Progenitor cell of endocrine pancreas (in vitro differentiated cells): Measurements from ENCODE around the gene JAK3. TPM values are rescaled to one million over a fixed set of nuclear protein-coding genes. Genes with fewer than 3 reads are reported as not detected.

ENCODE experiments used
- DNase-seq: peaks from one replicate; pipeline ENCODE4 v3.0.0; 2021; ENCODE audit warnings: low spot score; ENCODE audit not compliant: unreplicated experiment
- H3K27ac Mint-ChIP-seq: 2 replicates; pipeline ENCODE4 v1.8.0; 2021; ENCODE audit warnings: mild to moderate bottlenecking, moderate library complexity, mixed read lengths
- H3K27me3 Mint-ChIP-seq: 2 replicates; pipeline ENCODE4 v1.8.0; 2021; ENCODE audit warnings: mixed read lengths
- H3K36me3 Mint-ChIP-seq: 2 replicates; pipeline ENCODE4 v1.8.0; 2022; ENCODE audit warnings: mixed read lengths; ENCODE audit not compliant: insufficient read depth
- H3K4me1 Mint-ChIP-seq: 2 replicates; pipeline ENCODE4 v1.8.0; 2021; ENCODE audit warnings: low read depth, mixed read lengths
- H3K4me3 Mint-ChIP-seq: 2 replicates; pipeline ENCODE4 v1.8.0; 2021; ENCODE audit warnings: low read depth, mild to moderate bottlenecking, moderate library complexity, mixed read lengths
- H3K9me3 Mint-ChIP-seq: 2 replicates; pipeline ENCODE4 v1.8.0; 2021; ENCODE audit warnings: low read depth, mixed read lengths
- total RNA-seq: library from RNA; stranded (reverse); gene quantifications from 2 replicates; pipeline ENCODE4 v1.2.1, GENCODE V29; 2021
- TF ChIP-seq, protein P1 (sequence below): fragments of 200-600 bp; sonication (generic); IDR thresholded peaks from one replicate; pipeline ENCODE4 v1.5.0; 2021; ENCODE audit warnings: antibody characterized with exemption, mild to moderate bottlenecking; ENCODE audit not compliant: unreplicated experiment

Gene JAK3
- total RNA-seq, 1 donor from 2014 or later: 0.74 TPM

- Mint-ChIP-seq H3K4me3 (peak overlapping the region; percentile 96), H3K4me1 (peaks cover 19% of the 10 kb centered on the region), H3K36me3 (peaks cover 17% of the 10 kb centered on the region), H3K27ac (peak overlapping the region; percentile 96), H3K27me3 (peaks cover 3% of the 10 kb centered on the region), H3K9me3 (no peaks in the 10 kb centered on the region)
- DNase-seq: no peak
- TF ChIP-seq, protein P1, sequence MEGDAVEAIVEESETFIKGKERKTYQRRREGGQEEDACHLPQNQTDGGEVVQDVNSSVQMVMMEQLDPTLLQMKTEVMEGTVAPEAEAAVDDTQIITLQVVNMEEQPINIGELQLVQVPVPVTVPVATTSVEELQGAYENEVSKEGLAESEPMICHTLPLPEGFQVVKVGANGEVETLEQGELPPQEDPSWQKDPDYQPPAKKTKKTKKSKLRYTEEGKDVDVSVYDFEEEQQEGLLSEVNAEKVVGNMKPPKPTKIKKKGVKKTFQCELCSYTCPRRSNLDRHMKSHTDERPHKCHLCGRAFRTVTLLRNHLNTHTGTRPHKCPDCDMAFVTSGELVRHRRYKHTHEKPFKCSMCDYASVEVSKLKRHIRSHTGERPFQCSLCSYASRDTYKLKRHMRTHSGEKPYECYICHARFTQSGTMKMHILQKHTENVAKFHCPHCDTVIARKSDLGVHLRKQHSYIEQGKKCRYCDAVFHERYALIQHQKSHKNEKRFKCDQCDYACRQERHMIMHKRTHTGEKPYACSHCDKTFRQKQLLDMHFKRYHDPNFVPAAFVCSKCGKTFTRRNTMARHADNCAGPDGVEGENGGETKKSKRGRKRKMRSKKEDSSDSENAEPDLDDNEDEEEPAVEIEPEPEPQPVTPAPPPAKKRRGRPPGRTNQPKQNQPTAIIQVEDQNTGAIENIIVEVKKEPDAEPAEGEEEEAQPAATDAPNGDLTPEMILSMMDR: no peak
Observed at GRCh38 chr19:17860993-17861360, 13.2 kb upstream of the JAK3 start.

DNA sequence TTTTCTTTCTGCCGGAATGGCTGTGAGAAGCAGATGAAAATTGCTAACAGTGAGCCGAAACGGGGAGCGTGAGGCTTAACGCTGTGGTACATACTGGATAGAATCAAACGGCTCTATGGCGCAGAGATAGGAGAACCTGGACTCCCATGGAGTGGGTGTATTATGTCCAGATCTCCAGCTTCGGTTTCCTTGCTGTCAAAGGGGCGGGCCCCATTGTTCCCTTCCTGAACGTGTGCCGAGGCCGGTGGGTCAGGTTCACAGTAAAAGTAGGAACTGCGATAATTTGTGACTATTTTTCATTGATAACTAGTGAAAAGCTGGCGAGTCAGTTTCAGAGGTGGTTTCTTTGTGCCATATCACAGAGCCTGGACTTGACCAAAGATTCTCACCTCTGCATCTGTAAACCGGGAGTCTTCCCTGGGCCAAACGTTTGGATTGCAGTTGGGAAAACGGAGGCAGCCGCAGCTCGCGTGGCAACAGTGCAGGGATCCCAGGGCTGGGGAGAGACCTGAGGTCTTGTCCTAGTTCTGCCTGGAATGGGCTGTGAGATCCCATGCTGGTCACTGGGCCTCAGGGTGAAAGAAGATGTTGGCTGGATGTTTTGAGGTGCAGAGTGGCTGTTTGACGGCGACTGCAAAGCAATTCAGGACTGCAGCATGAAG is 12.7 kb upstream of the JAK3 start:
- peaks cover 6% of the 10 kb centered on the region for H3K27me3 Mint-ChIP-seq
- H3K27ac Mint-ChIP-seq: peak overlapping the region; percentile 96
- peaks cover 19% of the 10 kb centered on the region for H3K4me1 Mint-ChIP-seq
- peak overlapping the region; percentile 96 for H3K4me3 Mint-ChIP-seq
- TF ChIP-seq, protein P1: no peak
- DNase-seq: no peak
- no peaks in the 10 kb centered on the region for H3K9me3 Mint-ChIP-seq
- peaks cover 17% of the 10 kb centered on the region for H3K36me3 Mint-ChIP-seq

- peaks cover 19% of the 10 kb centered on the region for H3K4me1 Mint-ChIP-seq
- peak; percentile 97 for DNase-seq
- peak within 1 kb of the TSS; percentile 96 for H3K27ac Mint-ChIP-seq
- H3K9me3 Mint-ChIP-seq: no peaks in the 10 kb centered on the region
- TF ChIP-seq, protein P1: peak; percentile 74
- H3K27me3 Mint-ChIP-seq: peaks cover 9% of the 10 kb centered on the region
- H3K4me3 Mint-ChIP-seq: peak within 1 kb of the TSS; percentile 96
- peaks cover 17% of the 10 kb centered on the region for H3K36me3 Mint-ChIP-seq
Observed at GRCh38 chr19:17859533-17860330, 11.9 kb upstream of the JAK3 start, which contains the start of gene RPL18A. TSS of gene RPL18A (plus strand) at chr19:17859910. CDS start at chr19:17859957, 47 bp downstream.

DNA sequence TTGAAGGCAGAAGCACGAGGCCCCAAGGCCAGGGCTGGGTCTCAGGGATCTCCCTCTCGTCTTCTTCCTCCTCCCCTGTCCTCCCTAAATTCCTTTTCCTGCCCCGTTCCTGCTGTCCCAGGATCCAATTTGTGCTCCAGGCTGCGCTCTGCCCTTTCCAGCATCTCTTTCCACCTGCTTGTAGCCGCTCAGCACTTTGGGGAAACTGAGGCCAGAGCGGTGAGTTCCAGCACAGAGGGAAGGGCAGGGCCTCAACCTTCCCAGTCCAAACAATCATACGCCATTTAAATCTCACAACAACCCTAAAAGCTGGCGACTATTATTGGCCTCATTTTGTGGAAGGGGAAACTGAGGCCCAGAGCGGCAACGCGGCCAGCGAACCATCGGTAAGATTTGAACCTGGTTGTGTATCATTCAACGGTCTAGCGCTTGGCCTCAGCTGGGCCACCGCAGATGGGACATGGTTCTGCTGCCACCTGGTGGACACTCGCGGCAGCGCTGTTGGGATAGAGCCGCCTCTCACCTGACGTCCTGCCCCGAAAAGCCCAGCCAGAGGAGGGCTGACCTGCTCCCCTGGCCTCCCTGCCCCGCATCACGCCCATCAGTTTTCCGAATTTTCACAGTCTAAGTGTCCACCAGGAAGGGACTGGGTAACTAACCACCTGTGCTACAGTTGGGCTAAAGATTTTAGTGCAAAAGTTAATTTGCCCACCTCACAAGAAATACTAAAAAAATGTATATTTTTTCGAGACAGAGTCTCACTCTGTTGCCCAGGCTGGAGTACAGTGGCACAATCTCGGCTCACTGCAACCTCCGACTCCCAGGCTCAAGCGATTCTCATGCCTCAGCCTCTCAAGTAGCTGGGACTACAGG is 7.7 kb upstream of the JAK3 start:
- DNase-seq: peak; percentile 88
- no peak overlapping the region for H3K27ac Mint-ChIP-seq
- peaks cover 3% of the 10 kb centered on the region for H3K36me3 Mint-ChIP-seq
- H3K27me3 Mint-ChIP-seq: peaks cover 15% of the 10 kb centered on the region
- no peaks in the 10 kb centered on the region for H3K9me3 Mint-ChIP-seq
- TF ChIP-seq, protein P1: peak; percentile 98
- peaks cover 7% of the 10 kb centered on the region for H3K4me1 Mint-ChIP-seq
- no peak overlapping the region for H3K4me3 Mint-ChIP-seq

DNA sequence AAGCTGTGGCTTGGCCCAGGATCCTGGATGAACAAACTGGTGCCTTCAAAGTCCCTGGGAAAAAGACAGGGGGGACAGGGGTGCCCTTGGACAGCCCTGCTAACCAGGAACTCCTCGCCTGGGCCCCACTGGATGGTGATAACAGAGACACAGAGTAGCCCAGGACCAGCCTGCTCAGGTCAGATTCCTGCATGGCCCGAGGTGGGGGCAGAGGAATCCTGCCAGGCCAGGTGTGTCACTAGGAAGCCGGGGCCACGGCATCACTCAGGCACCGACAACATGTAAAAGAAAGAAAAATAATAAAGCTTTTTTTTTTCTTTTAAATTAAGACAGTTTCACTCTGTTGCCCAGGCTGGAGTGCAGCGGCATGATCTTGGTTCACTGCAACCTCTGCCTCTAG is 6.3 kb upstream of the JAK3 start:
- Mint-ChIP-seq H3K36me3 (no peaks in the 10 kb centered on the region), H3K27ac (no peak overlapping the region), H3K4me3 (no peak overlapping the region), H3K27me3 (peaks cover 22% of the 10 kb centered on the region), H3K4me1 (peaks cover under 1% of the 10 kb centered on the region), H3K9me3 (no peaks in the 10 kb centered on the region)
- DNase-seq: no peak
- TF ChIP-seq, protein P1: no peak
